Fibroblast of the aortic adventitia (primary cell): ENCODE measurements around the gene MMD. TPM values are rescaled to one million over a fixed set of nuclear protein-coding genes. Genes with fewer than 3 reads are reported as not detected.

ENCODE experiments used
- DNase-seq: peaks from one replicate; pipeline ENCODE4 v3.0.0-alpha.2; 2010; ENCODE audit warnings: low read depth
- H3K4me3 ChIP-seq: 2 replicates; pipeline ENCODE4 v1.5.1; 2011; ENCODE audit warnings: low read depth, mild to moderate bottlenecking, control low read depth, low read length, moderate library complexity
- CTCF ChIP-seq: IDR thresholded peaks from 2 replicates; pipeline ENCODE4 v1.5.1; 2011; ENCODE audit warnings: mild to moderate bottlenecking, low read length, control low read depth, inconsistent platforms; ENCODE audit not compliant: insufficient read depth
- total RNA-seq: library from RNA; depleted of rRNA; stranded (reverse); fragments of >200 nt; gene quantifications from 2 replicates; pipeline ENCODE4 v1.2.3, GENCODE V29; 2012; ENCODE audit warnings: low replicate concordance

The MMD gene
- total RNA-seq, 1 donor, result 19.5 TPM

GRCh38 chr17:55347341-55347740, 74.3 kb downstream of the MMD start:
- TF ChIP-seq CTCF, result no peak
- H3K4me3 ChIP-seq, result no peak overlapping the region
- no peak for DNase-seq

- no peak overlapping the region for H3K4me3 ChIP-seq
- no peak for TF ChIP-seq CTCF
- DNase-seq, result no peak
Observed at GRCh38 chr17:55346658-55347057, 75.0 kb downstream of the MMD start.

- no peak overlapping the region for H3K4me3 ChIP-seq
- TF ChIP-seq CTCF, result no peak
- no peak for DNase-seq
Observed at GRCh38 chr17:55345132-55345531, 76.5 kb downstream of the MMD start.

GRCh38 chr17:55344514-55344997, 77.1 kb downstream of the MMD start:
- TF ChIP-seq CTCF, result no peak
- H3K4me3 ChIP-seq, result no peak overlapping the region
- no peak for DNase-seq

- no peak for TF ChIP-seq CTCF
- no peak overlapping the region for H3K4me3 ChIP-seq
- DNase-seq, result no peak
Observed at GRCh38 chr17:55343900-55344513, 77.6 kb downstream of the MMD start.

- no peak for DNase-seq
- TF ChIP-seq CTCF, result no peak
Observed at GRCh38 chr17:55342800-55343585, 78.6 kb downstream of the MMD start.

More at GRCh38 chr17:55342800-55343585, 78.6 kb downstream of the MMD start:
- H3K4me3 ChIP-seq, result no peak overlapping the region

Other genes starting within 250 kb of the MMD start
- gene HLF, start 156.9 kb downstream of the MMD start, total RNA-seq, result 4.4 TPM in 1 of 2 replicates, not detected in the other
- gene SMIM36, start 89.6 kb upstream of the MMD start, total RNA-seq, result not detected in 2 replicates